IMR-90 (cell line): ENCODE data around the gene NIPA2. TPM values are rescaled to one million over a fixed set of nuclear protein-coding genes. Genes with fewer than 3 reads are reported as not detected.

Experiments used
- ATAC-seq: fragments of 200-7000 bp; cut with Tn5 transposase; 2 replicates; pipeline ENCODE4 v1.9.1; 2020; ENCODE audit warnings: low read depth, mild to moderate bottlenecking, moderate library complexity
- BruUV-seq: library from RNA; stranded (reverse); fragments of 400-500 nt; replicated peaks from 2 replicates; lab custom pipeline; 2021; lab: Mats Ljungman, UMichigan
- CTCF ChIA-PET: fragments of 300-600 bp; formaldehyde crosslinking; extraction: SDS; loops from one replicate; lab custom pipeline; 2021; ENCODE audit warnings: antibody characterized with exemption; lab: Yijun Ruan, JAX
- POLR2A ChIA-PET: fragments of 300-600 bp; sonication (Branson Sonifier 250); formaldehyde crosslinking; loops from one replicate; lab custom pipeline; 2022; ENCODE audit warnings: antibody characterized with exemption; ENCODE audit not compliant: unreplicated experiment; lab: Charles Lee
- DNase-seq: peaks from one replicate; pipeline ENCODE4 v3.0.0; 2013
- H2AFZ ChIP-seq: replicated peaks from 2 replicates; pipeline ENCODE3; 2013; ENCODE audit warnings: low read length, mild to moderate bottlenecking; ENCODE audit not compliant: poor library complexity
- H2AK5ac ChIP-seq: 2 replicates; pipeline ENCODE4 v1.6.1; 2013; ENCODE audit warnings: low read depth, low read length, inconsistent platforms
- H2AK9ac ChIP-seq: replicated peaks from 2 replicates; pipeline ENCODE3; 2013; ENCODE audit warnings: mild to moderate bottlenecking, low read depth, low read length, moderate library complexity; ENCODE audit not compliant: poor library complexity
- H2BK120ac ChIP-seq: 2 replicates; pipeline ENCODE4 v1.6.1; 2013; ENCODE audit warnings: low read depth, low read length, inconsistent platforms
- H2BK15ac ChIP-seq: 3 replicates; pipeline ENCODE4 v1.6.1; 2013; ENCODE audit warnings: low read depth, low read length, inconsistent platforms
- H2BK20ac ChIP-seq: 2 replicates; pipeline ENCODE4 v1.6.1; 2013; ENCODE audit warnings: low read depth, mild to moderate bottlenecking, inconsistent platforms, low read length, moderate library complexity
- H2BK5ac ChIP-seq: 2 replicates; pipeline ENCODE4 v1.6.1; 2013; ENCODE audit warnings: mild to moderate bottlenecking, low read depth, low read length, inconsistent platforms; ENCODE audit not compliant: poor library complexity, severe bottlenecking
- H3K14ac ChIP-seq: replicated peaks from 2 replicates; pipeline ENCODE4 v1.6.1; 2013; ENCODE audit warnings: low read depth, low read length, inconsistent platforms
- H3K18ac ChIP-seq: 2 replicates; pipeline ENCODE4 v1.6.1; 2013; ENCODE audit warnings: low read depth, low read length, control low read depth
- H3K23ac ChIP-seq: 2 replicates; pipeline ENCODE4 v1.6.1; 2013; ENCODE audit warnings: low read depth, low read length, inconsistent platforms
- H3K27ac ChIP-seq: 2 replicates; pipeline ENCODE4 v1.5.1; 2013; ENCODE audit warnings: mild to moderate bottlenecking, control low read depth, low read length; ENCODE audit not compliant: insufficient read depth
- H3K27me3 ChIP-seq: 2 replicates; pipeline ENCODE4 v1.6.1; 2013; ENCODE audit warnings: low read length; ENCODE audit not compliant: control insufficient read depth, insufficient read depth
- H3K36me3 ChIP-seq: 2 replicates; pipeline ENCODE4 v1.6.1; 2013; ENCODE audit warnings: low read length, mixed read lengths; ENCODE audit not compliant: control insufficient read depth, insufficient read depth
- H3K4ac ChIP-seq: 2 replicates; pipeline ENCODE4 v1.6.1; 2013; ENCODE audit warnings: low read depth, low read length, inconsistent platforms
- H3K4me1 ChIP-seq: 2 replicates; pipeline ENCODE4 v1.6.1; 2013; ENCODE audit warnings: low read length, mixed read lengths; ENCODE audit not compliant: control insufficient read depth, insufficient read depth
- H3K4me2 ChIP-seq: 2 replicates; pipeline ENCODE4 v1.6.1; 2013; ENCODE audit warnings: low read depth, mild to moderate bottlenecking, control low read depth, low read length, moderate library complexity
- H3K4me3 ChIP-seq: 2 replicates; pipeline ENCODE4 v1.5.1; 2013; ENCODE audit warnings: low read depth, mild to moderate bottlenecking, control low read depth, low read length, moderate library complexity; ENCODE audit not compliant: insufficient read depth
- H3K56ac ChIP-seq: 2 replicates; pipeline ENCODE4 v1.6.1; 2013; ENCODE audit warnings: low read length, inconsistent platforms; ENCODE audit not compliant: insufficient read depth; ENCODE audit errors: extremely low read depth
- H3K79me1 ChIP-seq, 2 experiments: 2 replicates each; pipeline ENCODE4 v1.6.1; 2013; ENCODE audit warnings: low read length in 2 of 2, inconsistent platforms in 1 of 2, low read depth in 1 of 2
- H3K9ac ChIP-seq: 2 replicates; pipeline ENCODE4 v1.6.1; 2013; ENCODE audit warnings: low read depth, low read length, control low read depth
- H3K9me1 ChIP-seq: 2 replicates; pipeline ENCODE4 v1.6.1; 2013; ENCODE audit warnings: low read length, inconsistent platforms; ENCODE audit not compliant: insufficient read depth
- H3K9me3 ChIP-seq: 2 replicates; pipeline ENCODE4 v1.6.1; 2013; ENCODE audit warnings: low read length; ENCODE audit not compliant: control insufficient read depth, insufficient read depth
- H4K20me1 ChIP-seq: 2 replicates; pipeline ENCODE4 v1.6.1; 2013; ENCODE audit warnings: low read length, inconsistent platforms; ENCODE audit not compliant: insufficient read depth
- H4K5ac ChIP-seq: 2 replicates; pipeline ENCODE4 v1.6.1; 2013; ENCODE audit warnings: mild to moderate bottlenecking, low read depth, low read length, control low read depth
- H4K8ac ChIP-seq, 2 experiments: 2 replicates each; pipeline ENCODE4 v1.6.1; 2013; ENCODE audit warnings: low read depth in 2 of 2, low read length in 2 of 2, control low read depth in 1 of 2, inconsistent platforms in 1 of 2
- H4K91ac ChIP-seq: 2 replicates; pipeline ENCODE4 v1.6.1; 2013; ENCODE audit warnings: low read depth, low read length, inconsistent platforms; ENCODE audit not compliant: insufficient read depth
- BHLHE40 ChIP-seq: fragments of 150-350 bp; IDR thresholded peaks from 2 replicates; pipeline ENCODE4 v1.6.1; 2016; ENCODE audit warnings: mild to moderate bottlenecking, low read depth, low read length
- CEBPB ChIP-seq: IDR thresholded peaks from 2 replicates; pipeline ENCODE4 v1.6.1; 2012; ENCODE audit warnings: low read depth, low read length, improper control_type of control experiment
- CHD1 ChIP-seq: IDR thresholded peaks from 2 replicates; pipeline ENCODE4 v1.6.1; 2012; ENCODE audit warnings: low read depth, low read length, improper control_type of control experiment
- CTCF ChIP-seq: conservative IDR thresholded peaks from 2 replicates; pipeline ENCODE4 v1.5.1; 2012; ENCODE audit warnings: mild to moderate bottlenecking, low read depth, low read length, improper control_type of control experiment
- ELK1 ChIP-seq: fragments of 150-350 bp; IDR thresholded peaks from 2 replicates; pipeline ENCODE4 v1.6.1; 2016; ENCODE audit warnings: low read depth, mild to moderate bottlenecking, low read length, moderate library complexity, borderline replicate concordance
- FOS ChIP-seq: fragments of 150-350 bp; IDR thresholded peaks from 2 replicates; pipeline ENCODE4 v1.6.1; 2016; ENCODE audit warnings: low read depth, low read length
- MAFK ChIP-seq: IDR thresholded peaks from 2 replicates; pipeline ENCODE4 v1.6.1; 2012; ENCODE audit warnings: low read depth, low read length, improper control_type of control experiment
- MAZ ChIP-seq: IDR thresholded peaks from 2 replicates; pipeline ENCODE4 v1.6.1; 2012; ENCODE audit warnings: low read depth, mild to moderate bottlenecking, low read length, improper control_type of control experiment, moderate library complexity, borderline replicate concordance
- MXI1 ChIP-seq: IDR thresholded peaks from 2 replicates; pipeline ENCODE4 v1.6.1; 2012; ENCODE audit warnings: low read depth, mild to moderate bottlenecking, low read length, moderate library complexity, borderline replicate concordance
- NFE2L2 ChIP-seq: fragments of 150-350 bp; IDR thresholded peaks from 2 replicates; pipeline ENCODE4 v1.6.1; 2016; ENCODE audit warnings: low read depth, mild to moderate bottlenecking, low read length
- POLR2A ChIP-seq: IDR thresholded peaks from 2 replicates; pipeline ENCODE4 v1.6.1; 2012; ENCODE audit warnings: mild to moderate bottlenecking, low read depth, low read length
- RAD21 ChIP-seq: IDR thresholded peaks from 2 replicates; pipeline ENCODE4 v1.6.1; 2012; ENCODE audit warnings: low read length, improper control_type of control experiment
- RCOR1 ChIP-seq: IDR thresholded peaks from 2 replicates; pipeline ENCODE4 v1.6.1; 2012; ENCODE audit warnings: mild to moderate bottlenecking, low read length, improper control_type of control experiment; ENCODE audit not compliant: insufficient replicate concordance
- RFX5 ChIP-seq: IDR thresholded peaks from 2 replicates; pipeline ENCODE4 v1.8.0; 2012; ENCODE audit warnings: low read depth, mild to moderate bottlenecking, low read length, moderate library complexity
- SMC3 ChIP-seq: fragments of 150-350 bp; IDR thresholded peaks from 2 replicates; pipeline ENCODE4 v1.6.1; 2016; ENCODE audit warnings: low read depth, mild to moderate bottlenecking, antibody characterized with exemption, low read length, moderate library complexity
- USF2 ChIP-seq: fragments of 150-350 bp; IDR thresholded peaks from 2 replicates; pipeline ENCODE4 v1.6.1; 2017; ENCODE audit warnings: mild to moderate bottlenecking, antibody characterized with exemption, low read length, low read depth
- whole genome bisulfite sequencing, 2 experiments: methylation state at CpG; one replicate each; pipeline versions ENCODE4 v1.1.5 to v1.1.7; 2013; ENCODE audit warnings: missing lambda C conversion rate in 2 of 2; ENCODE audit not compliant: insufficient read length in 1 of 2; ENCODE audit errors: extremely low coverage in 2 of 2; 5-methylcytosine and 5-hydroxymethylcytosine counted together
- dilution Hi-C: fragments of 300-500 bp; cut with HindIII; formaldehyde crosslinking; loops from one replicate; pipeline ENCODE4 v1.14.3; 2018; ENCODE audit warnings: low sequenced_read_pairs; ENCODE audit not compliant: unreplicated experiment
- in situ Hi-C: fragments of 300-500 bp; cut with MboI; formaldehyde crosslinking; loops from 3 replicates; pipeline ENCODE4 v1.14.3; 2019; ENCODE audit warnings: low sequenced_read_pairs, inconsistent platforms, mixed read lengths
- intact Hi-C: fragments of 100-400 bp; cut with micrococcal nuclease; formaldehyde crosslinking; loops from 2 replicates; pipeline ENCODE4 v1.10.0; 2022
- polyA plus RNA-seq, 3 experiments: library from polyadenylated mRNA; depleted of rRNA; stranded (reverse); fragments of >200 nt; gene quantifications; 2 replicates each; pipeline ENCODE4 v1.2.3, GENCODE V29; 2012; ENCODE audit warnings: low replicate concordance in 1 of 3
- total RNA-seq: library from RNA; depleted of rRNA; stranded (reverse); fragments of >200 nt; gene quantifications from 2 replicates; pipeline ENCODE4 v1.2.3, GENCODE V29; 2012

Gene NIPA2
- total and polyA plus RNA-seq, 2 of the 4 experiments (the other 2 are of a cell fraction): 33.0 to 38.0 TPM

GRCh38 chr15:22856659-22857058 lies 18.2 kb downstream of the NIPA2 start:
- WGBS, 2 experiments: no CpG with 5 or more reads among the region's 1 CpG

More at GRCh38 chr15:22856659-22857058, 18.2 kb downstream of the NIPA2 start:
- CTCF ChIA-PET: no interaction called here
- Histone ChIP-seq H3K18ac (no peak overlapping the region), H2AK9ac (no peak overlapping the region), H3K27ac (no peak overlapping the region), H3K4ac (no peak overlapping the region), H3K9ac (no peak overlapping the region), H3K79me1 (peaks cover 8 to 24% of the 10 kb centered on the region in 2 experiments), H4K20me1 (no peaks in the 10 kb centered on the region), H4K91ac (no peak overlapping the region), H2AFZ (no peak overlapping the region), H3K4me2 (no peak overlapping the region), H3K4me3 (no peak overlapping the region), H2BK15ac (no peak overlapping the region), H2AK5ac (no peak overlapping the region), H3K14ac (no peak overlapping the region), H4K5ac (no peak overlapping the region), H2BK20ac (no peak overlapping the region), H4K8ac (no peak overlapping the region), H3K27me3 (no peaks in the 10 kb centered on the region), H3K23ac (no peak overlapping the region), H3K4me1 (no peaks in the 10 kb centered on the region), H3K36me3 (peaks cover 30% of the 10 kb centered on the region), H3K56ac (no peak overlapping the region), H2BK120ac (no peak overlapping the region), H3K9me1 (no peaks in the 10 kb centered on the region), H2BK5ac (no peak overlapping the region), H3K9me3 (no peaks in the 10 kb centered on the region)
- intact Hi-C loops (no loop called here), dilution Hi-C loops (no loop called here), in situ Hi-C loops (no loop called here)
- DNase-seq: no peak
- no peak for ATAC-seq
- POLR2A ChIA-PET: no interaction called here
- BruUV-seq: no TSS peak
- no peak for TF ChIP-seq RAD21
- no peak for TF ChIP-seq RFX5
- no peak for TF ChIP-seq MXI1
- TF ChIP-seq CTCF: no peak
- no peak for TF ChIP-seq NFE2L2
- no peak for TF ChIP-seq RCOR1
- no peak for TF ChIP-seq POLR2A
- TF ChIP-seq MAZ: no peak
- no peak for TF ChIP-seq MAFK
- TF ChIP-seq BHLHE40: no peak
- TF ChIP-seq USF2: no peak
- TF ChIP-seq SMC3: no peak
- no peak for TF ChIP-seq CEBPB
- TF ChIP-seq FOS: no peak
- TF ChIP-seq CHD1: no peak
- no peak for TF ChIP-seq ELK1
